Measurements from ENCODE around the gene TRA2A. TPM values are rescaled to one million over a fixed set of nuclear protein-coding genes. Genes with fewer than 3 reads are reported as not detected.

TRA2A gene
- total and polyA plus RNA-seq, 8 donors, result 68.1 to 312 (median 250) TPM

- no peak overlapping the region for H3K27ac ChIP-seq
- H3K9me3 ChIP-seq, result no peaks in the 10 kb centered on the region
- H3K4me1 ChIP-seq, result peaks cover 25 to 52% of the 10 kb centered on the region in 2 donors
- H3K27me3 ChIP-seq, result peaks cover 97 to 100% of the 10 kb centered on the region in 2 donors
- intact Hi-C loops (cut with DNase I), result no loop called here
- peak overlapping the region in 1 of 2 donors; percentile 48 for H3K4me3 ChIP-seq
- no peak for TF ChIP-seq CTCF (IDR thresholded peaks at IDR 0.05)
- peak in 1 of 4 donors; percentile 50 for DNase-seq
- no peak for ATAC-seq
- H3K36me3 ChIP-seq, result no peaks in the 10 kb centered on the region
Observed at GRCh38 chr7:23472956-23473843, 58.6 kb downstream of the TRA2A start.

GRCh38 chr7:23472556-23472955 is 59.2 kb downstream of the TRA2A start:
- intact Hi-C loops (cut with DNase I), result no loop called here
- H3K4me3 ChIP-seq, result no peak overlapping the region
- H3K27ac ChIP-seq, result no peak overlapping the region
- no peak for TF ChIP-seq CTCF (IDR thresholded peaks at IDR 0.05)
- ATAC-seq, result no peak
- no peaks in the 10 kb centered on the region for H3K36me3 ChIP-seq
- peaks cover 25 to 58% of the 10 kb centered on the region in 2 donors for H3K4me1 ChIP-seq
- H3K9me3 ChIP-seq, result no peaks in the 10 kb centered on the region
- peaks cover 97 to 100% of the 10 kb centered on the region in 2 donors for H3K27me3 ChIP-seq
- no peak for DNase-seq

- ATAC-seq (no peak), DNase-seq (no peak)
- no peak for TF ChIP-seq CTCF (IDR thresholded peaks at IDR 0.05)
- peaks cover 25 to 58% of the 10 kb centered on the region in 2 donors for H3K4me1 ChIP-seq
- no peak overlapping the region for H3K27ac ChIP-seq
- peaks cover 97 to 100% of the 10 kb centered on the region in 2 donors for H3K27me3 ChIP-seq
- H3K36me3 ChIP-seq, result no peaks in the 10 kb centered on the region
- H3K4me3 ChIP-seq, result no peak overlapping the region
- intact Hi-C loops (cut with DNase I), result no loop called here
- no peaks in the 10 kb centered on the region for H3K9me3 ChIP-seq
Observed at GRCh38 chr7:23472046-23472445, 59.7 kb downstream of the TRA2A start.

GRCh38 chr7:23471106-23471859 is 60.5 kb downstream of the TRA2A start:
- DNase-seq (peak in 3 of 4 donors; percentile 79 to 93 (median 80)), ATAC-seq (peak; percentile 5)
- peaks cover 25 to 58% of the 10 kb centered on the region in 2 donors for H3K4me1 ChIP-seq
- no peaks in the 10 kb centered on the region for H3K9me3 ChIP-seq
- peak overlapping the region in 1 of 2 donors; percentile 34 for H3K4me3 ChIP-seq
- no peak for TF ChIP-seq CTCF (IDR thresholded peaks at IDR 0.05)
- H3K27ac ChIP-seq, result no peak overlapping the region
- intact Hi-C loops (cut with DNase I), result no loop called here
- peaks cover 96 to 100% of the 10 kb centered on the region in 2 donors for H3K27me3 ChIP-seq
- no peaks in the 10 kb centered on the region for H3K36me3 ChIP-seq

All from left lung (tissue), 10 donors.